A673 (cell line): ENCODE data around the gene SFTPB.

Source experiments
- CTCF ChIP-seq: fragments of 300-800, 200-600 bp; sonication (generic); conservative IDR thresholded peaks from 2 replicates; pipeline ENCODE4 v1.5.1; 2017; ENCODE audit warnings: low read depth, mild to moderate bottlenecking, antibody characterized with exemption, low read length, moderate library complexity, mixed read lengths
- EZH2 ChIP-seq: fragments of 200-600 bp; sonication (generic); IDR thresholded peaks from 2 replicates; pipeline ENCODE4 v1.6.1; 2017; ENCODE audit warnings: borderline replicate concordance, low read depth, mild to moderate bottlenecking, mixed read lengths, antibody characterized with exemption, low read length; ENCODE audit not compliant: poor library complexity, severe bottlenecking

- TF ChIP-seq CTCF (peak; percentile 46), EZH2 (no peak)
These were observed 19.4 kb downstream of the SFTPB start for GRCh38 chr2:85648619-85649018.
